ENCODE results near the gene MARCKS.

DNA sequence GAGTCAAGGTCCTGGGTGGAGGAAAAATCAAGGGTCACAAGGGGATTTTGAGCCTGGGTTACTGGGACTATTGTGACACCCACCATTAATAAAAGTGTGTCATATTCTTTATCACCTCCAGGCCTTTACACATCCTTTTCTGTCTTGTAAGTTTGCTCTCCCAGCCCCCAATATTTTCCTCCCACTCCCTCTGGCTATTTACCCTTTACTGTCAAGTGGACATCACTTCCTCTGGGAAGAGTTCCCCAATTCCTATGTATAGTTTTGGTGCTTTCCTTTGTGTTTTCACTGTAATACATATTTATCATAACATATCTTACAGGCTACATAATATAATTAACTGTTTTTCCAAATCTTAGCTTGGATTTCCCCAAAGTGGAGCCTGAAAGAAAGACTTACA lies 36.3 kb downstream of the MARCKS start:
- TF ChIP-seq EZH2 (IDR thresholded peaks at IDR 0.05; ENCODE audit: low read depth): no peak
- TF ChIP-seq, protein P1, sequence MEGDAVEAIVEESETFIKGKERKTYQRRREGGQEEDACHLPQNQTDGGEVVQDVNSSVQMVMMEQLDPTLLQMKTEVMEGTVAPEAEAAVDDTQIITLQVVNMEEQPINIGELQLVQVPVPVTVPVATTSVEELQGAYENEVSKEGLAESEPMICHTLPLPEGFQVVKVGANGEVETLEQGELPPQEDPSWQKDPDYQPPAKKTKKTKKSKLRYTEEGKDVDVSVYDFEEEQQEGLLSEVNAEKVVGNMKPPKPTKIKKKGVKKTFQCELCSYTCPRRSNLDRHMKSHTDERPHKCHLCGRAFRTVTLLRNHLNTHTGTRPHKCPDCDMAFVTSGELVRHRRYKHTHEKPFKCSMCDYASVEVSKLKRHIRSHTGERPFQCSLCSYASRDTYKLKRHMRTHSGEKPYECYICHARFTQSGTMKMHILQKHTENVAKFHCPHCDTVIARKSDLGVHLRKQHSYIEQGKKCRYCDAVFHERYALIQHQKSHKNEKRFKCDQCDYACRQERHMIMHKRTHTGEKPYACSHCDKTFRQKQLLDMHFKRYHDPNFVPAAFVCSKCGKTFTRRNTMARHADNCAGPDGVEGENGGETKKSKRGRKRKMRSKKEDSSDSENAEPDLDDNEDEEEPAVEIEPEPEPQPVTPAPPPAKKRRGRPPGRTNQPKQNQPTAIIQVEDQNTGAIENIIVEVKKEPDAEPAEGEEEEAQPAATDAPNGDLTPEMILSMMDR (conservative IDR thresholded peaks at IDR 0.05): no peak
